Neural cell (in vitro differentiated cells): ENCODE measurements around the gene FAM184A.

Experiments used
- POLR2AphosphoS5 ChIP-seq: IDR thresholded peaks from 2 replicates; pipeline ENCODE4 v1.6.1; 2012
- RAD21 ChIP-seq: fragments of 450-650 bp; conservative IDR thresholded peaks from 2 replicates; pipeline ENCODE4 v1.6.1; 2014; ENCODE audit warnings: antibody characterized with exemption, mild to moderate bottlenecking, moderate library complexity
- TAF1 ChIP-seq: IDR thresholded peaks from 2 replicates; pipeline ENCODE4 v1.6.1; 2012; ENCODE audit warnings: low read depth
- TF ChIP-seq, protein P1 (sequence below): fragments of 450-650 bp; IDR thresholded peaks from 2 replicates; pipeline ENCODE4 v1.5.1; 2014; ENCODE audit warnings: antibody characterized with exemption, mild to moderate bottlenecking, moderate library complexity; ENCODE audit not compliant: poor library complexity, severe bottlenecking

DNA sequence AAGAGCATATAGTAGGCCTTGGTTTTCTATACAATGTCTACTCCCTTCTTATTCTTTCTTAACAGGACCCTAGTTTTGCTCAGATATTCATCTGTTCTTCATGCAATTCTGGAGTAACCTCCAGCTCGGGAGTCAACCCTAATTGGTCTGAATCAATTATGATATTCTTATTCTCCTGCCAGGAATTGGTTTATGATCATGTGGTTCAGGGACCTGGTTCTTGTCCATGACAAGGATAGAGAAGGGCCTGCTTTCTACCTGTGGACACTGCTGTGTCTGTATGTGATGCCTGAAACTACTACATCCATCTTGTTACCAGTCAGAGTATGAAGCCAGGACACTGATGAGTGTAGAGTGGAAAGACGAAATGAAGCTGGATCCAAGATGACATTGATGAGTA, 24.4 kb upstream of the FAM184A start:
- TF ChIP-seq, protein P1, sequence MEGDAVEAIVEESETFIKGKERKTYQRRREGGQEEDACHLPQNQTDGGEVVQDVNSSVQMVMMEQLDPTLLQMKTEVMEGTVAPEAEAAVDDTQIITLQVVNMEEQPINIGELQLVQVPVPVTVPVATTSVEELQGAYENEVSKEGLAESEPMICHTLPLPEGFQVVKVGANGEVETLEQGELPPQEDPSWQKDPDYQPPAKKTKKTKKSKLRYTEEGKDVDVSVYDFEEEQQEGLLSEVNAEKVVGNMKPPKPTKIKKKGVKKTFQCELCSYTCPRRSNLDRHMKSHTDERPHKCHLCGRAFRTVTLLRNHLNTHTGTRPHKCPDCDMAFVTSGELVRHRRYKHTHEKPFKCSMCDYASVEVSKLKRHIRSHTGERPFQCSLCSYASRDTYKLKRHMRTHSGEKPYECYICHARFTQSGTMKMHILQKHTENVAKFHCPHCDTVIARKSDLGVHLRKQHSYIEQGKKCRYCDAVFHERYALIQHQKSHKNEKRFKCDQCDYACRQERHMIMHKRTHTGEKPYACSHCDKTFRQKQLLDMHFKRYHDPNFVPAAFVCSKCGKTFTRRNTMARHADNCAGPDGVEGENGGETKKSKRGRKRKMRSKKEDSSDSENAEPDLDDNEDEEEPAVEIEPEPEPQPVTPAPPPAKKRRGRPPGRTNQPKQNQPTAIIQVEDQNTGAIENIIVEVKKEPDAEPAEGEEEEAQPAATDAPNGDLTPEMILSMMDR: no peak
- TF ChIP-seq POLR2AphosphoS5: no peak
- no peak for TF ChIP-seq RAD21
- TF ChIP-seq TAF1: no peak
